Mesodermal cell (in vitro differentiated cells): ENCODE measurements around the gene KIF5C.
A peak's percentile ranks its signal among the peaks of the same experiment; 100 is the strongest.

Source experiments
- H3K27ac ChIP-seq: 2 replicates; pipeline ENCODE4 v1.7.0; 2013; ENCODE audit warnings: mild to moderate bottlenecking, low read depth, low read length, moderate library complexity; ENCODE audit not compliant: severe bottlenecking
- H3K36me3 ChIP-seq: 2 replicates; pipeline ENCODE4 v1.7.1; 2013; ENCODE audit warnings: mild to moderate bottlenecking, low read length, moderate library complexity; ENCODE audit not compliant: control insufficient read depth, insufficient read depth
- H3K4me1 ChIP-seq: one replicate; pipeline ENCODE4 v1.7.1; 2013; ENCODE audit warnings: mild to moderate bottlenecking, low read length; ENCODE audit not compliant: insufficient read depth, control insufficient read depth, poor library complexity, severe bottlenecking
- H3K4me3 ChIP-seq: 2 replicates; pipeline ENCODE4 v1.7.0; 2013; ENCODE audit warnings: low read length, control low read depth, mild to moderate bottlenecking; ENCODE audit not compliant: insufficient read depth, poor library complexity, severe bottlenecking; ENCODE audit errors: extremely low read depth
- H3K9me3 ChIP-seq: 2 replicates; pipeline ENCODE4 v1.7.1; 2013; ENCODE audit warnings: mild to moderate bottlenecking, low read length, moderate library complexity; ENCODE audit not compliant: control insufficient read depth
- WGBS, 2 experiments: methylation state at CpG; one replicate each; pipeline ENCODE4 v1.1.5; 2013; ENCODE audit warnings: missing lambda C conversion rate in 2 of 2; ENCODE audit not compliant: insufficient coverage in 2 of 2; 5-methylcytosine and 5-hydroxymethylcytosine counted together

The KIF5C gene

GRCh38 chr2:149056541-149057255 is 181.7 kb downstream of the KIF5C start:
- Histone ChIP-seq H3K4me1 (peaks cover 6% of the 10 kb centered on the region), H3K9me3 (no peaks in the 10 kb centered on the region), H3K4me3 (no peak overlapping the region), H3K36me3 (no peaks in the 10 kb centered on the region), H3K27ac (no peak overlapping the region)
- 90 to 100% methylated on average over 3 to 5 of the region's 6 CpGs for WGBS, 2 experiments

GRCh38 chr2:149057401-149057800 is 182.4 kb downstream of the KIF5C start:
- 90 to 100% methylated on average over 2 of the region's 5 CpGs for WGBS, 2 experiments
- Histone ChIP-seq H3K27ac (no peak overlapping the region), H3K9me3 (no peaks in the 10 kb centered on the region)

GRCh38 chr2:149058936-149059335 is 183.9 kb downstream of the KIF5C start:
- Histone ChIP-seq H3K36me3 (no peaks in the 10 kb centered on the region), H3K4me1 (peaks cover 20% of the 10 kb centered on the region), H3K4me3 (no peak overlapping the region), H3K9me3 (no peaks in the 10 kb centered on the region), H3K27ac (no peak overlapping the region)
- WGBS, 2 experiments: 82 to 90% methylated on average over 5 of the region's 5 CpGs

More at GRCh38 chr2:149057401-149057800, 182.4 kb downstream of the KIF5C start:
- no peaks in the 10 kb centered on the region for H3K36me3 ChIP-seq
- H3K4me1 ChIP-seq: peaks cover 6% of the 10 kb centered on the region
- H3K4me3 ChIP-seq: no peak overlapping the region

GRCh38 chr2:149059822-149060221 is 184.8 kb downstream of the KIF5C start:
- Histone ChIP-seq H3K36me3 (no peaks in the 10 kb centered on the region), H3K9me3 (no peaks in the 10 kb centered on the region), H3K4me3 (no peak overlapping the region), H3K27ac (no peak overlapping the region), H3K4me1 (peaks cover 28% of the 10 kb centered on the region)
- 100% methylated on average over 1 of the region's 1 CpG; no CpG with 5 or more reads in 1 of the 2 experiments for WGBS, 2 experiments

GRCh38 chr2:149061133-149061745 is 186.2 kb downstream of the KIF5C start:
- Histone ChIP-seq H3K4me1 (peaks cover 25% of the 10 kb centered on the region), H3K9me3 (no peaks in the 10 kb centered on the region), H3K36me3 (no peaks in the 10 kb centered on the region), H3K27ac (no peak overlapping the region), H3K4me3 (no peak overlapping the region)
- WGBS, 2 experiments: 100% methylated on average over 1 of the region's 2 CpGs; no CpG with 5 or more reads in 1 of the 2 experiments

- peaks cover 24% of the 10 kb centered on the region for H3K4me1 ChIP-seq
- H3K9me3 ChIP-seq: no peaks in the 10 kb centered on the region
- H3K4me3 ChIP-seq: no peak overlapping the region
- H3K36me3 ChIP-seq: no peaks in the 10 kb centered on the region
- H3K27ac ChIP-seq: peak overlapping the region; percentile 38
- WGBS, 2 experiments: 86% methylated on average over 2 of the region's 3 CpGs
Measured at GRCh38 chr2:149062531-149062930, 187.5 kb downstream of the KIF5C start.

GRCh38 chr2:149063177-149063576 is 188.2 kb downstream of the KIF5C start:
- Histone ChIP-seq H3K9me3 (no peaks in the 10 kb centered on the region), H3K36me3 (no peaks in the 10 kb centered on the region), H3K27ac (peak overlapping the region; percentile 38), H3K4me1 (peaks cover 24% of the 10 kb centered on the region), H3K4me3 (no peak overlapping the region)
- WGBS, 2 experiments: 100% methylated on average over 1 of the region's 4 CpGs; no CpG with 5 or more reads in 1 of the 2 experiments

GRCh38 chr2:149064365-149064841 is 189.4 kb downstream of the KIF5C start:
- H3K4me1 ChIP-seq: peaks cover 34% of the 10 kb centered on the region
- 25 to 26% methylated on average over 2 to 3 of the region's 3 CpGs for WGBS, 2 experiments
- H3K4me3 ChIP-seq: no peak overlapping the region
- no peaks in the 10 kb centered on the region for H3K36me3 ChIP-seq
- H3K27ac ChIP-seq: peak overlapping the region; percentile 73
- no peaks in the 10 kb centered on the region for H3K9me3 ChIP-seq

GRCh38 chr2:149064856-149065630 is 190.0 kb downstream of the KIF5C start:
- Histone ChIP-seq H3K4me3 (no peak overlapping the region), H3K36me3 (no peaks in the 10 kb centered on the region), H3K4me1 (peaks cover 40% of the 10 kb centered on the region), H3K9me3 (no peaks in the 10 kb centered on the region), H3K27ac (peak overlapping the region; percentile 73)
- 91 to 100% methylated on average over 3 to 4 of the region's 5 CpGs for WGBS, 2 experiments

- no peak overlapping the region for H3K4me3 ChIP-seq
- WGBS, 2 experiments: 93 to 100% methylated on average over 4 of the region's 6 CpGs
- no peaks in the 10 kb centered on the region for H3K9me3 ChIP-seq
- no peak overlapping the region for H3K27ac ChIP-seq
- no peaks in the 10 kb centered on the region for H3K36me3 ChIP-seq
- H3K4me1 ChIP-seq: peaks cover 39% of the 10 kb centered on the region
Measured at GRCh38 chr2:149068225-149068995, 193.4 kb downstream of the KIF5C start.
